TTC549 (cell line): ENCODE results near the gene EXOC6B.
A peak's percentile ranks its signal among the peaks of the same experiment; 100 is the strongest.

ENCODE experiments used
- FAIRE-seq: peaks from 2 replicates; lab custom pipeline; 2012; peaks lifted over from hg19 to GRCh38; lab: Jason Lieb, UNC

Gene EXOC6B

GRCh38 chr2:72828840-72829507 is 3.1 kb upstream of the EXOC6B start:
- FAIRE-seq: no peak

- FAIRE-seq: no peak
Measured at GRCh38 chr2:72827966-72828646, 2.3 kb upstream of the EXOC6B start.

GRCh38 chr2:72827487-72827886 is 1.7 kb upstream of the EXOC6B start:
- FAIRE-seq: no peak

GRCh38 chr2:72826156-72826477 is 284 bp upstream of the EXOC6B start:
- FAIRE-seq: no peak

- FAIRE-seq: no peak
Measured at GRCh38 chr2:72824224-72824842, 1.5 kb downstream of the EXOC6B start.

- FAIRE-seq: no peak
Measured at GRCh38 chr2:72822794-72823193, 3.0 kb downstream of the EXOC6B start.

GRCh38 chr2:72821983-72822382 is 3.9 kb downstream of the EXOC6B start:
- no peak for FAIRE-seq

- no peak for FAIRE-seq
Measured at GRCh38 chr2:72821118-72821517, 4.7 kb downstream of the EXOC6B start.

GRCh38 chr2:72819501-72819900 is 6.3 kb downstream of the EXOC6B start:
- no peak for FAIRE-seq

- no peak for FAIRE-seq
Measured at GRCh38 chr2:72815655-72816278, 10.1 kb downstream of the EXOC6B start.

- no peak for FAIRE-seq
Measured at GRCh38 chr2:72813841-72814240, 12.0 kb downstream of the EXOC6B start.

GRCh38 chr2:72810165-72810564 is 15.7 kb downstream of the EXOC6B start:
- FAIRE-seq: no peak

GRCh38 chr2:72809095-72809494 is 16.7 kb downstream of the EXOC6B start:
- FAIRE-seq: peak; percentile 80

- FAIRE-seq: no peak
Measured at GRCh38 chr2:72806280-72806945, 19.4 kb downstream of the EXOC6B start.

- FAIRE-seq: no peak
Measured at GRCh38 chr2:72803626-72804320, 22.1 kb downstream of the EXOC6B start.

- FAIRE-seq: no peak
Measured at GRCh38 chr2:72803151-72803550, 22.7 kb downstream of the EXOC6B start.

GRCh38 chr2:72800492-72800891 is 25.3 kb downstream of the EXOC6B start:
- FAIRE-seq: no peak

GRCh38 chr2:72797740-72798139 is 28.1 kb downstream of the EXOC6B start:
- no peak for FAIRE-seq

- FAIRE-seq: no peak
Measured at GRCh38 chr2:72796766-72797165, 29.1 kb downstream of the EXOC6B start.

- no peak for FAIRE-seq
Measured at GRCh38 chr2:72794572-72794971, 31.3 kb downstream of the EXOC6B start.

- FAIRE-seq: no peak
Measured at GRCh38 chr2:72793798-72794440, 31.9 kb downstream of the EXOC6B start.

GRCh38 chr2:72789241-72789640 is 36.6 kb downstream of the EXOC6B start:
- no peak for FAIRE-seq
